ENCODE results near the gene MAEA. TPM values are rescaled to one million over a fixed set of nuclear protein-coding genes. Genes with fewer than 3 reads are reported as not detected.

The MAEA gene
- total and polyA plus RNA-seq, 2 experiments from 2014 or later: 49.8 to 99.0 TPM

GRCh38 chr4:1340861-1341260 lies 51.2 kb downstream of the MAEA start:
- Mint-ChIP-seq H3K4me3 (no peak overlapping the region), H3K4me1 (peaks cover 11% of the 10 kb centered on the region), H3K27me3 (ENCODE audit: insufficient read depth, low read depth, poor library complexity) (peaks cover 10% of the 10 kb centered on the region), H3K9me3 (no peaks in the 10 kb centered on the region; the same call in 2 of the 3 replicates), H3K36me3 (ENCODE audit: low read depth) (peaks cover 50% of the 10 kb centered on the region), H3K27ac (no peak overlapping the region)
- Histone ChIP-seq H3K4me1 (ENCODE audit: insufficient read depth) (no peaks in the 10 kb centered on the region), H3K9me2 (ENCODE audit: insufficient read depth) (no peaks in the 10 kb centered on the region), H3F3A (replicated peaks; ENCODE audit: low read depth) (peaks cover 15% of the 10 kb centered on the region), H3K27me3 (ENCODE audit: insufficient read depth) (no peaks in the 10 kb centered on the region), H4K20me1 (replicated peaks; ENCODE audit: insufficient read depth) (peaks cover 7% of the 10 kb centered on the region; the same call in 1 of the 2 replicates), H3K4me3 (no peak overlapping the region), H3K27ac (ENCODE audit: low read depth) (no peak overlapping the region), H3K79me2 (replicated peaks; ENCODE audit: insufficient read depth) (no peaks in the 10 kb centered on the region), H3K4me2 (no peak overlapping the region), H3K36me3 (ENCODE audit: insufficient read depth) (peaks cover 5% of the 10 kb centered on the region), H2AFZ (no peak overlapping the region)
- TF ChIP-seq EZH2phosphoT487 (IDR thresholded peaks at IDR 0.05; ENCODE audit: unreplicated experiment): no peak
- no peak for DNase-seq (ENCODE audit: low spot score)
- ATAC-seq: no peak

- Histone ChIP-seq H3K36me3 (ENCODE audit: insufficient read depth) (peaks cover 5% of the 10 kb centered on the region), H2AFZ (no peak overlapping the region), H3K4me3 (no peak overlapping the region), H4K20me1 (replicated peaks; ENCODE audit: insufficient read depth) (0 out of 2 replicates have a peak, but pooled peaks cover 7% of the 10 kb centered on the region), H3K27ac (ENCODE audit: low read depth) (no peak overlapping the region), H3K4me1 (ENCODE audit: insufficient read depth) (no peaks in the 10 kb centered on the region), H3K4me2 (no peak overlapping the region), H3K9me2 (ENCODE audit: insufficient read depth) (no peaks in the 10 kb centered on the region), H3K79me2 (replicated peaks; ENCODE audit: insufficient read depth) (no peaks in the 10 kb centered on the region), H3K27me3 (ENCODE audit: insufficient read depth) (no peaks in the 10 kb centered on the region), H3F3A (replicated peaks; ENCODE audit: low read depth) (peaks cover 15% of the 10 kb centered on the region)
- Mint-ChIP-seq H3K27me3 (ENCODE audit: insufficient read depth, low read depth, poor library complexity) (peaks cover 11% of the 10 kb centered on the region), H3K9me3 (no peaks in the 10 kb centered on the region), H3K27ac (no peak overlapping the region), H3K4me1 (peaks cover 11% of the 10 kb centered on the region), H3K36me3 (ENCODE audit: low read depth) (peaks cover 39% of the 10 kb centered on the region), H3K4me3 (no peak overlapping the region)
- DNase-seq (ENCODE audit: low spot score): no peak
- ATAC-seq: no peak
- TF ChIP-seq EZH2phosphoT487 (IDR thresholded peaks at IDR 0.05; ENCODE audit: unreplicated experiment): no peak
- TF ChIP-seq POLR2AphosphoS5 (IDR thresholded peaks at IDR 0.05; ENCODE audit: low read depth): no peak
- TF ChIP-seq EZH2 (IDR thresholded peaks at IDR 0.05; ENCODE audit: low read depth, unreplicated experiment): no peak
- no peak for TF ChIP-seq ZNF462 (CRISPR knock-in tag; IDR thresholded peaks at IDR 0.05)
- no peak for TF ChIP-seq NANOG (IDR thresholded peaks at IDR 0.05; ENCODE audit: borderline replicate concordance)
- TF ChIP-seq JUNB (IDR thresholded peaks at IDR 0.05; ENCODE audit: unreplicated experiment): no peak
- TF ChIP-seq CTCF (conservative IDR thresholded peaks at IDR 0.05; ENCODE audit: low read depth in 2 of 2): no peak
- no peak for TF ChIP-seq ZNF331 (CRISPR knock-in tag; IDR thresholded peaks at IDR 0.05; ENCODE audit: low read depth)
- TF ChIP-seq ETS1 (IDR thresholded peaks at IDR 0.05): no peak
- TF ChIP-seq STAT1 (IDR thresholded peaks at IDR 0.05; ENCODE audit: unreplicated experiment): no peak
These were observed 52.3 kb downstream of the MAEA start for GRCh38 chr4:1342003-1342402.
